SK-N-SH treated with all-trans-retinoic acid at 6 μM for 48 hours (cell line): ENCODE results near the gene ZACN.

Source experiments
- ATAC-seq: fragments of 200-7000 bp; cut with Tn5 transposase; 3 replicates; pipeline ENCODE4 v1.9.1; 2020; ENCODE audit warnings: mild to moderate bottlenecking, moderate library complexity
- ARNTL ChIP-seq: fragments of 450-650 bp; formaldehyde crosslinking; IDR thresholded peaks from 2 replicates; pipeline ENCODE4 v1.5.0; 2020; ENCODE audit warnings: low read depth, mild to moderate bottlenecking, moderate library complexity, borderline replicate concordance
- CSDC2 ChIP-seq: fragments of 250-450 bp; sonication (Bioruptor Pico); IDR thresholded peaks from 2 replicates; pipeline ENCODE4 v1.5.0; 2020; ENCODE audit warnings: mild to moderate bottlenecking, moderate library complexity
- ESRRG ChIP-seq: fragments of 250-450 bp; sonication (Bioruptor Pico); IDR thresholded peaks from 2 replicates; pipeline ENCODE4 v1.6.1; 2021; ENCODE audit warnings: mild to moderate bottlenecking
- GLIS3 ChIP-seq: fragments of 250-450 bp; sonication (Bioruptor Pico); IDR thresholded peaks from 2 replicates; pipeline ENCODE4 v1.5.0; 2020; ENCODE audit warnings: mild to moderate bottlenecking, moderate library complexity
- ISL1 ChIP-seq: fragments of 250-450 bp; sonication (Bioruptor Pico); IDR thresholded peaks from 2 replicates; pipeline ENCODE4 v2.1.2; 2022; ENCODE audit warnings: mild to moderate bottlenecking, moderate library complexity
- OSR1 ChIP-seq: fragments of 250-450 bp; sonication (Bioruptor Pico); IDR thresholded peaks from 2 replicates; pipeline ENCODE4 v1.8.0; 2022; ENCODE audit warnings: moderate library complexity, mild to moderate bottlenecking, inconsistent platforms
- PPARA ChIP-seq: fragments of 250-450 bp; sonication (Bioruptor Pico); IDR thresholded peaks from 2 replicates; pipeline ENCODE4 v1.5.0; 2020; ENCODE audit warnings: mild to moderate bottlenecking, borderline replicate concordance
- RARB ChIP-seq: fragments of 250-450 bp; sonication (Bioruptor Pico); IDR thresholded peaks from 2 replicates; pipeline ENCODE4 v1.8.0; 2021; ENCODE audit warnings: mild to moderate bottlenecking, moderate library complexity
- SNAI2 ChIP-seq: fragments of 250-450 bp; sonication (Bioruptor Pico); IDR thresholded peaks from 2 replicates; pipeline ENCODE4 v1.5.0; 2020; ENCODE audit warnings: mild to moderate bottlenecking, moderate library complexity
- TCF4 ChIP-seq: fragments of 250-450 bp; sonication (Bioruptor Pico); IDR thresholded peaks from 2 replicates; pipeline ENCODE4 v1.8.0; 2021; ENCODE audit warnings: mild to moderate bottlenecking, moderate library complexity, borderline replicate concordance
- TOX ChIP-seq: fragments of 250-450 bp; sonication (Bioruptor Pico); IDR thresholded peaks from 2 replicates; pipeline ENCODE4 v1.8.0; 2021; ENCODE audit warnings: mild to moderate bottlenecking, moderate library complexity, borderline replicate concordance
- ZC3H10 ChIP-seq: fragments of 250-450 bp; sonication (Bioruptor Pico); IDR thresholded peaks from 2 replicates; pipeline ENCODE4 v1.5.1; 2021; ENCODE audit warnings: mild to moderate bottlenecking, moderate library complexity
- ZFP3 ChIP-seq: fragments of 250-450 bp; sonication (Bioruptor Pico); IDR thresholded peaks from 2 replicates; pipeline ENCODE4 v1.5.0; 2020; ENCODE audit warnings: mild to moderate bottlenecking, moderate library complexity
- ZFP30 ChIP-seq: fragments of 450-650 bp; formaldehyde crosslinking; IDR thresholded peaks from 2 replicates; pipeline ENCODE4 v1.5.0; 2022; ENCODE audit warnings: mild to moderate bottlenecking, moderate library complexity
- ZNF565 ChIP-seq: fragments of 450-650 bp; formaldehyde crosslinking; conservative IDR thresholded peaks from 2 replicates; pipeline ENCODE4 v1.5.0; 2020; ENCODE audit warnings: low read depth, mild to moderate bottlenecking, moderate library complexity
- ZNF70 ChIP-seq: fragments of 450-650 bp; formaldehyde crosslinking; IDR thresholded peaks from 2 replicates; pipeline ENCODE4 v1.5.0; 2020; ENCODE audit warnings: mild to moderate bottlenecking, moderate library complexity
- TF ChIP-seq, protein P1 (sequence below): fragments of 250-450 bp; sonication (Bioruptor Pico); IDR thresholded peaks from 2 replicates; pipeline ENCODE4 v1.5.1; 2020; ENCODE audit warnings: low read depth, mild to moderate bottlenecking, moderate library complexity
- TF ChIP-seq, protein P2 (sequence below): fragments of 250-450 bp; sonication (Bioruptor Pico); IDR thresholded peaks from 2 replicates; pipeline ENCODE4 v1.8.0; 2020; ENCODE audit warnings: mild to moderate bottlenecking, moderate library complexity, borderline replicate concordance
- TF ChIP-seq, protein P3 (sequence below): fragments of 250-450 bp; sonication (Bioruptor Pico); IDR thresholded peaks from 2 replicates; pipeline ENCODE4 v1.5.0; 2020; ENCODE audit warnings: mild to moderate bottlenecking, moderate library complexity

The ZACN gene

DNA sequence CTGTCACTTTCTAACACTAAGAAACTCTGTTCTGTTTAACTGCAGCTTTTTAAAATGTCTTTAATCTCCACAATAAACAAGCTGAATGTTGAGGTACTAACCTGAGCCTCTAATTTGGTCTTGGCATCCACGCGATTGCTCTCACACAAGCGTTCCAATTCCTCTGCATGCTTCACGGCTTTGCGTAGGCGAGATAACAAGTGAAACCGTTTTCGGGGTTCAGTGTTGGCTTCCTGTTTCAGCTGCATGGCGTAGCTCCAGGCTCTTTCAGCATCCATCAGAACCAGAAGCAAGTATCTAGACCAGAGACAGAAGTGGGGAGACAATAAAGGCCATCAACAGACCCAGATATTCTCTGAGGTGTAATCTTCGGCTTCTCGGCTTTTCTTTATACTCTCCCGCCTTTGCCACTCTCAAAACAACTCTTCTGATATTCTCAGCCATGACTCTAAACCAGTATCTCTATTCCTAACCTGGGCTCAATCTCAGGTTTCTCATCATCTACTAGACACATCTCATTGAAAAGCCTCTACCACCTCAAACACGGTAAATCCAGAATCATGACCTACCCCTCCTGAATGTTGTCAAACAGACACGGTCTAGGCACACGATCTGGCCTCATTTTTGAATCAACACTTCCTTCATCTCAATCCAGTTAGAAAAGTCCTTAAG lies 15.0 kb upstream of the ZACN start:
- ATAC-seq, result no peak
- no peak for TF ChIP-seq ESRRG (CRISPR knock-in tag)
- no peak for TF ChIP-seq OSR1 (CRISPR knock-in tag)
- no peak for TF ChIP-seq ZC3H10 (CRISPR knock-in tag)
- no peak for TF ChIP-seq ZNF70
- TF ChIP-seq ZFP3 (CRISPR knock-in tag), result no peak
- no peak for TF ChIP-seq ZFP30

DNA sequence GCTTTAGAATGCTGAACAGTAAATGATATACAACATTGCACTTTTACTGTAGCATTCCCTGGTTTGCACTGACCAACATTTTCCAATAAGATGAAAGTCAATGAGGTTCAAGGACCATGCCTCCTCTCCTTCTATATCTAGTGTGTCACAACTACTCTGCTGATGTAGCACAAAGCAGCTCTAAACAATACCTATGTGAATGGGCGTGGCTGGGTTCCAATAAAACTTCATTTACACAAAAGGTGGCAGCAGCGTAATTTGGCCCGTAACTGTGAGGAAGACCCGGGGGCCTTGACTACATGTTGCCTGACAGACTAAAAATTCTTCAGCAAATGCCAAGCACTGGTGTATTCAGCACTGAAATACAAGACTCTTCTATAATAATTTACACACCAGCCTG lies 13.2 kb upstream of the ZACN start:
- no peak for TF ChIP-seq SNAI2 (CRISPR knock-in tag)
- no peak for TF ChIP-seq RARB (CRISPR knock-in tag)
- TF ChIP-seq, protein P1, sequence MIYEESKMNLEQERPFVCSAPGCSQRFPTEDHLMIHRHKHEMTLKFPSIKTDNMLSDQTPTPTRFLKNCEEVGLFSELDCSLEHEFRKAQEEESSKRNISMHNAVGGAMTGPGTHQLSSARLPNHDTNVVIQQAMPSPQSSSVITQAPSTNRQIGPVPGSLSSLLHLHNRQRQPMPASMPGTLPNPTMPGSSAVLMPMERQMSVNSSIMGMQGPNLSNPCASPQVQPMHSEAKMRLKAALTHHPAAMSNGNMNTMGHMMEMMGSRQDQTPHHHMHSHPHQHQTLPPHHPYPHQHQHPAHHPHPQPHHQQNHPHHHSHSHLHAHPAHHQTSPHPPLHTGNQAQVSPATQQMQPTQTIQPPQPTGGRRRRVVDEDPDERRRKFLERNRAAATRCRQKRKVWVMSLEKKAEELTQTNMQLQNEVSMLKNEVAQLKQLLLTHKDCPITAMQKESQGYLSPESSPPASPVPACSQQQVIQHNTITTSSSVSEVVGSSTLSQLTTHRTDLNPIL (CRISPR knock-in tag), result no peak
- no peak for TF ChIP-seq ZFP3 (CRISPR knock-in tag)
- TF ChIP-seq TCF4 (CRISPR knock-in tag), result no peak
- TF ChIP-seq ESRRG (CRISPR knock-in tag), result no peak
- no peak for TF ChIP-seq PPARA
- TF ChIP-seq ZNF70, result no peak
- TF ChIP-seq, protein P2, sequence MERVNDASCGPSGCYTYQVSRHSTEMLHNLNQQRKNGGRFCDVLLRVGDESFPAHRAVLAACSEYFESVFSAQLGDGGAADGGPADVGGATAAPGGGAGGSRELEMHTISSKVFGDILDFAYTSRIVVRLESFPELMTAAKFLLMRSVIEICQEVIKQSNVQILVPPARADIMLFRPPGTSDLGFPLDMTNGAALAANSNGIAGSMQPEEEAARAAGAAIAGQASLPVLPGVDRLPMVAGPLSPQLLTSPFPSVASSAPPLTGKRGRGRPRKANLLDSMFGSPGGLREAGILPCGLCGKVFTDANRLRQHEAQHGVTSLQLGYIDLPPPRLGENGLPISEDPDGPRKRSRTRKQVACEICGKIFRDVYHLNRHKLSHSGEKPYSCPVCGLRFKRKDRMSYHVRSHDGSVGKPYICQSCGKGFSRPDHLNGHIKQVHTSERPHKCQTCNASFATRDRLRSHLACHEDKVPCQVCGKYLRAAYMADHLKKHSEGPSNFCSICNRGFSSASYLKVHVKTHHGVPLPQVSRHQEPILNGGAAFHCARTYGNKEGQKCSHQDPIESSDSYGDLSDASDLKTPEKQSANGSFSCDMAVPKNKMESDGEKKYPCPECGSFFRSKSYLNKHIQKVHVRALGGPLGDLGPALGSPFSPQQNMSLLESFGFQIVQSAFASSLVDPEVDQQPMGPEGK (CRISPR knock-in tag), result no peak
- TF ChIP-seq, protein P3, sequence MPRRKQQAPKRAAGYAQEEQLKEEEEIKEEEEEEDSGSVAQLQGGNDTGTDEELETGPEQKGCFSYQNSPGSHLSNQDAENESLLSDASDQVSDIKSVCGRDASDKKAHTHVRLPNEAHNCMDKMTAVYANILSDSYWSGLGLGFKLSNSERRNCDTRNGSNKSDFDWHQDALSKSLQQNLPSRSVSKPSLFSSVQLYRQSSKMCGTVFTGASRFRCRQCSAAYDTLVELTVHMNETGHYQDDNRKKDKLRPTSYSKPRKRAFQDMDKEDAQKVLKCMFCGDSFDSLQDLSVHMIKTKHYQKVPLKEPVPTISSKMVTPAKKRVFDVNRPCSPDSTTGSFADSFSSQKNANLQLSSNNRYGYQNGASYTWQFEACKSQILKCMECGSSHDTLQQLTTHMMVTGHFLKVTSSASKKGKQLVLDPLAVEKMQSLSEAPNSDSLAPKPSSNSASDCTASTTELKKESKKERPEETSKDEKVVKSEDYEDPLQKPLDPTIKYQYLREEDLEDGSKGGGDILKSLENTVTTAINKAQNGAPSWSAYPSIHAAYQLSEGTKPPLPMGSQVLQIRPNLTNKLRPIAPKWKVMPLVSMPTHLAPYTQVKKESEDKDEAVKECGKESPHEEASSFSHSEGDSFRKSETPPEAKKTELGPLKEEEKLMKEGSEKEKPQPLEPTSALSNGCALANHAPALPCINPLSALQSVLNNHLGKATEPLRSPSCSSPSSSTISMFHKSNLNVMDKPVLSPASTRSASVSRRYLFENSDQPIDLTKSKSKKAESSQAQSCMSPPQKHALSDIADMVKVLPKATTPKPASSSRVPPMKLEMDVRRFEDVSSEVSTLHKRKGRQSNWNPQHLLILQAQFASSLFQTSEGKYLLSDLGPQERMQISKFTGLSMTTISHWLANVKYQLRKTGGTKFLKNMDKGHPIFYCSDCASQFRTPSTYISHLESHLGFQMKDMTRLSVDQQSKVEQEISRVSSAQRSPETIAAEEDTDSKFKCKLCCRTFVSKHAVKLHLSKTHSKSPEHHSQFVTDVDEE (CRISPR knock-in tag), result no peak
- TF ChIP-seq ARNTL (CRISPR knock-in tag), result no peak
- no peak for TF ChIP-seq GLIS3 (CRISPR knock-in tag)
- TF ChIP-seq TOX, result no peak
- TF ChIP-seq ZNF565 (CRISPR knock-in tag), result no peak
- TF ChIP-seq CSDC2 (CRISPR knock-in tag), result no peak
- TF ChIP-seq ISL1 (CRISPR knock-in tag), result no peak
- no peak for TF ChIP-seq ZFP30
- TF ChIP-seq OSR1 (CRISPR knock-in tag), result no peak
- no peak for TF ChIP-seq ZC3H10 (CRISPR knock-in tag)
- TF ChIP-seq, all 23 proteins: peak for 0
- ATAC-seq, result no peak

DNA sequence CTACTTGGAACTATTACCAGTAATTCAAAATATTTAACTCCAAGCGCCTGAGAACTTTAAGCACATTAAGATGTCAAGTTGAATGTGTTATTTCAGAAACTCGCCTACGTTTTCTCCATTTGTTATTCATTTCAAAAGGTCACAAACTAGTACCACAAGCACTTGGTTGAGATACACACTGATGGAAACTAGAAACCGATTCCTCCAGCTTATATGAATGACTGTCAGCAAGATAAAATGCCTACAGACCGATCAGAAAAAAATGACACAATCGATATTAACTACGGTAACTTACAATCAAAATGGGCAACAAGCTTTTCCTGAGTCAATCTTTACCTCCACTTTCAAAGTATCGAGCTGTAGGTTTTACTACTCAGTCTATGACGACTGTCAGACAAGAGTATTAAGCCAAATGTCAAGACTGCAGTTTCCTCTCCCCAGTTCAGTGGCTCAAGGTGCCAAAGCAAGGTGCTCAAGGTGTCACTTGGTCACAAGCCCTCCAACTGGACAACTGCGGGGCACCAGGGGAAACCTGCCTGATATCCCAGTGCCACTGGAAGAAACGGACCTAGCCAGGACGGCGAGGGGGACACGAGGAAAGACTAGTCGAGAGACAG lies 7.3 kb upstream of the ZACN start:
- TF ChIP-seq TOX (no peak), PPARA (no peak)
- no peak; the same call in 2 of the 3 replicates for ATAC-seq

DNA sequence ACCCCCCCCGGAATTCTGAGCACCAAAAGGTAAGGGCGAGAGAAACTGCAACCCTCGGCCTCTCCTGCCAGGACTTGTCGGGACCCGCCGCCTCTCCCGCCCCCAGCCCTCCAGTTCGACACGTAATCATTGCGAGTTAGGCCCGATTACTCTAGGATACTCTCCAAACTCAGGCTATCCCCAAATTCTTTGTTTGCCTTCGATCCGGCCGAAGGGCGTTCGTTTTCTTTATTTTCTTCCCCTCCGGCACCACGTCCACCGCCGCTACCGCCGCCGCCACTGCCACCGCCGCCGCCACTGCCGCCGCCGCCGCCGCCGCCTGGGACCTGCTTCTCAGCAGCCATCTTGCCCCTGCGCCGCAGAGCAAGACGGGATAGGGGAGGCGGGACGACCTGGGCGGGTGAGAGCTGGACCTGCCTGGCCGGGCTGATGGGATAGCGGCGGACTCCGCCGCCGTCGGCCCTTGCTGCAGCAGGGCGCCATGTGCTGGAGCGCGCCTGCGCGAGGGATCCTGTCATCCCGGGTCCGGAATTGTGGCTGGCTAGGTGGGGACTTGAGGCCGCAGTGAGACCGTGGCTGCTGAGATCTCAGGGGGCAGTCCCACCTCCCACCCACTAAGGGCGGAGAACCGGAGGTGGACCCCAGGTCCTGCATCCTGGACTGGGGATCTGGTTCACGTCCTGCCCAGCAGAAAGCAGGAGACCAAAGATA lies 6.7 kb upstream of the ZACN start, which contains the start of gene SRP68:
Gene SRP68, minus strand, starts transcription at position 370 of the 711 bp plus-strand sequence. Its CDS starts 26 bp downstream, at position 344.
- ATAC-seq, result peak; percentile 99
- TF ChIP-seq ZNF70 (no peak), ZFP3 (CRISPR knock-in tag) (0 out of 2 replicates have a peak, but pooled peaks have one; percentile 31)
- TF ChIP-seq, all 23 proteins: peak for 1
